Spleen (tissue), 7 donors: ENCODE measurements around the gene PTP4A2.

Source experiments
- POLR2A ChIP-seq, 3 donors: fragments of 450-650 bp; IDR thresholded peaks; one replicate each; pipeline ENCODE4 v1.5.1; 2017; ENCODE audit warnings: antibody characterized with exemption in 3 of 3, mild to moderate bottlenecking in 1 of 3
- POLR2AphosphoS5 ChIP-seq, 3 donors: sonication (generic); formaldehyde crosslinking; IDR thresholded peaks; one replicate each; pipeline ENCODE4 v1.5.1; 2017; ENCODE audit warnings: antibody characterized with exemption in 3 of 3
- TF ChIP-seq, protein P1 (sequence below), 11 experiments: fragments of 200-600 bp in 7 of 11; fragments of 450-650 bp in 4 of 11; sonication (generic) in 4 of 11; IDR thresholded peaks in 8 of 11; conservative IDR thresholded peaks in 3 of 11; 1 replicate in 7 of 11; 2 replicates in 4 of 11; pipeline versions ENCODE4 v1.4.0 to v1.8.0; 2016 to 2021; ENCODE audit warnings: antibody characterized with exemption in 11 of 11, inconsistent platforms in 4 of 11, mild to moderate bottlenecking in 1 of 11
- donor health status: DM: no; HTN: no; CAD: no; lungs with moderate emphysema.
- donor health status: DM: no; HTN: no; CAD: no.
- donor health status: DM: no; HTN: no; CAD: no.

DNA sequence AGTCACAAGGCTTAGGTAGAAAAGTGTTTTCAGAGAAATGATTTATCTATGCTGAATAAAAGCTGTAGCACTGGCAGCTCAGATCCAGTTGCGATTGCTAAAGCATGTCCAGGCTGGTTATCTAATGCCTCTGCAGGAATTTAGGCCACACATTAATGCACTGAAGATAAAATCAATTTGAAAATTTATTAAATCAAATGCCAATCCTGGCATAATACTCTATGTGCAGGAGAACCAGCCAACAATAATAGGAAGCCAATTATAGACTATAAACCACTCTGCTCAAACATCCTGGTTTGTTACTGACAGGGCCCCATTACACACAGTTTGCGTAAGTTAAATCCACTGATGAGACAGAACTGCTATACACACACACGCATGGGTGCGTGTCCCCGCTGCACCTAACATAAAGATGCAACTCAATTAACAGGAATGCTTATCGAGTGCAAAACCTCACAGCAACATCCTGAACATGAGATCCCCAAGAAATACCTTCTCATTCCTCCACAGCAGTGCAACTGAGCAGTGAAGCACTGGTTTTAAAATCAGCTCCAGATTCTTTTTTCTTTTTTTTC lies 40.6 kb downstream of the PTP4A2 start:
- TF ChIP-seq POLR2AphosphoS5 (IDR thresholded peaks at IDR 0.05) (no peak), POLR2A (IDR thresholded peaks at IDR 0.05) (no peak)
- TF ChIP-seq, protein P1, sequence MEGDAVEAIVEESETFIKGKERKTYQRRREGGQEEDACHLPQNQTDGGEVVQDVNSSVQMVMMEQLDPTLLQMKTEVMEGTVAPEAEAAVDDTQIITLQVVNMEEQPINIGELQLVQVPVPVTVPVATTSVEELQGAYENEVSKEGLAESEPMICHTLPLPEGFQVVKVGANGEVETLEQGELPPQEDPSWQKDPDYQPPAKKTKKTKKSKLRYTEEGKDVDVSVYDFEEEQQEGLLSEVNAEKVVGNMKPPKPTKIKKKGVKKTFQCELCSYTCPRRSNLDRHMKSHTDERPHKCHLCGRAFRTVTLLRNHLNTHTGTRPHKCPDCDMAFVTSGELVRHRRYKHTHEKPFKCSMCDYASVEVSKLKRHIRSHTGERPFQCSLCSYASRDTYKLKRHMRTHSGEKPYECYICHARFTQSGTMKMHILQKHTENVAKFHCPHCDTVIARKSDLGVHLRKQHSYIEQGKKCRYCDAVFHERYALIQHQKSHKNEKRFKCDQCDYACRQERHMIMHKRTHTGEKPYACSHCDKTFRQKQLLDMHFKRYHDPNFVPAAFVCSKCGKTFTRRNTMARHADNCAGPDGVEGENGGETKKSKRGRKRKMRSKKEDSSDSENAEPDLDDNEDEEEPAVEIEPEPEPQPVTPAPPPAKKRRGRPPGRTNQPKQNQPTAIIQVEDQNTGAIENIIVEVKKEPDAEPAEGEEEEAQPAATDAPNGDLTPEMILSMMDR (IDR thresholded peaks at IDR 0.05 in 8 of 11, conservative IDR thresholded peaks at IDR 0.05 in 3 of 11) = no peak
